WTC11 (cell line): ENCODE measurements around the gene RHBDD1. TPM values are rescaled to one million over a fixed set of nuclear protein-coding genes. Genes with fewer than 3 reads are reported as not detected.

Experiments used
- ATAC-seq: fragments of 200-7000 bp; cut with Tn5 transposase; 2 replicates; pipeline ENCODE4 v1.10.0; 2021; ENCODE audit warnings: mild to moderate bottlenecking, moderate library complexity
- CTCF ChIA-PET: fragments of 300-600 bp; sonication (Branson Sonifier 250); formaldehyde crosslinking; loops from one replicate; lab custom pipeline; 2021; ENCODE audit warnings: antibody characterized with exemption; lab: Charles Lee
- POLR2A ChIA-PET: fragments of 350-600 bp; sonication (Branson Sonifier 250); formaldehyde crosslinking; loops from one replicate; lab custom pipeline; 2021; ENCODE audit warnings: antibody characterized with exemption; lab: Charles Lee
- DNase-seq: peaks from one replicate; pipeline ENCODE4 v3.0.0; 2021; ENCODE audit warnings: low spot score
- H3K27ac Mint-ChIP-seq: 2 replicates; pipeline ENCODE4 v1.8.0; 2021; ENCODE audit warnings: mixed read lengths
- H3K27me3 Mint-ChIP-seq: 2 replicates; pipeline ENCODE4 v1.8.0; 2021; ENCODE audit warnings: low read depth, mild to moderate bottlenecking, moderate library complexity, mixed read lengths
- H3K36me3 Mint-ChIP-seq: 2 replicates; pipeline ENCODE4 v1.8.0; 2021; ENCODE audit warnings: mixed read lengths
- H3K4me1 Mint-ChIP-seq: 2 replicates; pipeline ENCODE4 v1.8.0; 2022; ENCODE audit warnings: mixed read lengths
- H3K4me3 Mint-ChIP-seq: 2 replicates; pipeline ENCODE4 v1.8.0; 2021; ENCODE audit warnings: mild to moderate bottlenecking, moderate library complexity, mixed read lengths
- H3K9me3 Mint-ChIP-seq: 2 replicates; pipeline ENCODE4 v1.8.0; 2021; ENCODE audit warnings: mixed read lengths
- CDX4 ChIP-seq: fragments of 250-450 bp; sonication (Bioruptor Pico); IDR thresholded peaks from 2 replicates; pipeline ENCODE4 v1.9.0; 2021; ENCODE audit warnings: moderate library complexity, mild to moderate bottlenecking, inconsistent platforms, borderline replicate concordance
- E2F4 ChIP-seq: sonication (generic); formaldehyde crosslinking; IDR thresholded peaks from 2 replicates; pipeline ENCODE4 v1.8.1; 2022; ENCODE audit warnings: low read depth, mild to moderate bottlenecking, moderate library complexity, missing genetic modification reagents, borderline replicate concordance
- GTF2I ChIP-seq: fragments of 250-450 bp; sonication (Bioruptor Pico); conservative IDR thresholded peaks from 2 replicates; pipeline ENCODE4 v1.4.0; 2021; ENCODE audit warnings: mild to moderate bottlenecking
- IRF1 ChIP-seq: sonication (generic); formaldehyde crosslinking; IDR thresholded peaks from 2 replicates; pipeline ENCODE4 v1.8.0; 2023; ENCODE audit warnings: missing genetic modification reagents
- MLX ChIP-seq: sonication (generic); formaldehyde crosslinking; IDR thresholded peaks from 2 replicates; pipeline ENCODE4 v1.8.1; 2023; ENCODE audit warnings: mild to moderate bottlenecking, missing genetic modification reagents, moderate library complexity
- NFATC4 ChIP-seq: fragments of 250-450 bp; sonication (Bioruptor Pico); IDR thresholded peaks from 2 replicates; pipeline ENCODE4 v1.9.0; 2021; ENCODE audit warnings: mild to moderate bottlenecking
- NFYB ChIP-seq: sonication (generic); formaldehyde crosslinking; conservative IDR thresholded peaks from 2 replicates; pipeline ENCODE4 v1.8.0; 2022; ENCODE audit warnings: low read depth, missing genetic modification reagents
- PRRX2 ChIP-seq: fragments of 250-450 bp; sonication (Bioruptor Pico); IDR thresholded peaks from 2 replicates; pipeline ENCODE4 v1.8.0; 2021; ENCODE audit warnings: mild to moderate bottlenecking
- SP1 ChIP-seq: sonication (generic); formaldehyde crosslinking; conservative IDR thresholded peaks from 2 replicates; pipeline ENCODE4 v1.8.1; 2022; ENCODE audit warnings: missing genetic modification reagents
- ZNF121 ChIP-seq: sonication (generic); formaldehyde crosslinking; IDR thresholded peaks from 2 replicates; pipeline ENCODE4 v1.8.0; 2023; ENCODE audit warnings: missing genetic modification reagents
- ZNF281 ChIP-seq: sonication (generic); formaldehyde crosslinking; IDR thresholded peaks from 2 replicates; pipeline ENCODE4 v1.8.0; 2023; ENCODE audit warnings: mild to moderate bottlenecking, missing genetic modification reagents
- ZNF512 ChIP-seq: sonication (generic); formaldehyde crosslinking; IDR thresholded peaks from 2 replicates; pipeline ENCODE4 v1.8.1; 2022; ENCODE audit warnings: missing genetic modification reagents, borderline replicate concordance
- total RNA-seq: library from RNA; stranded (reverse); gene quantifications from 3 replicates; pipeline ENCODE4 v1.2.3, GENCODE V29; 2021
- TF ChIP-seq, protein P1 (sequence below): sonication (generic); formaldehyde crosslinking; IDR thresholded peaks from 2 replicates; pipeline ENCODE4 v1.8.1; 2022; ENCODE audit warnings: low read depth, missing genetic modification reagents, borderline replicate concordance
- TF ChIP-seq, protein P2 (sequence below): fragments of 200-600 bp; IDR thresholded peaks from 2 replicates; pipeline ENCODE4 v1.8.0; 2022; ENCODE audit warnings: antibody characterized with exemption

Gene RHBDD1
- total RNA-seq, 1 experiment from 2014 or later, result 25.7 TPM

GRCh38 chr2:226993171-226993570, 157.3 kb downstream of the RHBDD1 start:
- H3K36me3 Mint-ChIP-seq, result peaks cover 2% of the 10 kb centered on the region; the same call in 1 of the 2 replicates

DNA sequence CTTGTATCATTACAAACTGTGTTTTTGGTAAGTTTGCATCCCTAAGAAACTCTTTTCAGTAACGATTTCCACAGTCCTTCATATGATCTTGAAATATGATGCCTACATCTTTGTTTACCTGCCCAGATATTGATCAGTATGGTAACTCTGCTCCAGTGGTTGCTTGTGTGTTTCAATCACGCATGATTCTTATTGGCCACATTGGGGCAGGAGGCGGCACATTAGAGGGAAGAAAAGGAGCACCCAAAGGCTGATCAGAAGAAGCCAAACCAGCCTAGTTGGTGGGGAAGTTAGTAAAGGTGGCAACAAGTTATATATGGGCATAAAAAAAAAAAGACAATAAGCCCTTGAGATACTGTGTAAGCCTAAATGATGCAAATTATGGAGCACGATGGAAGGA, 158.9 kb downstream of the RHBDD1 start:
- DNase-seq, result no peak

More at GRCh38 chr2:226993171-226993570, 157.3 kb downstream of the RHBDD1 start:
- no peaks in the 10 kb centered on the region; the same call in 1 of the 2 replicates for H3K4me1 Mint-ChIP-seq
- no peak overlapping the region for H3K27ac Mint-ChIP-seq
- TF ChIP-seq PRRX2 (CRISPR knock-in tag) (no peak), SP1 (CRISPR knock-in tag) (no peak)
- ChIA-PET CTCF (no interaction called here), POLR2A (no interaction called here)
- ATAC-seq (no peak), DNase-seq (no peak)
- H3K4me3 Mint-ChIP-seq, result no peak overlapping the region
- no peaks in the 10 kb centered on the region for H3K27me3 Mint-ChIP-seq
- H3K9me3 Mint-ChIP-seq, result no peaks in the 10 kb centered on the region

GRCh38 chr2:226995625-226996041, 159.8 kb downstream of the RHBDD1 start:
- Mint-ChIP-seq H3K4me1 (peaks cover 6% of the 10 kb centered on the region), H3K27me3 (no peaks in the 10 kb centered on the region), H3K27ac (no peak overlapping the region), H3K4me3 (no peak overlapping the region), H3K36me3 (peaks cover 17% of the 10 kb centered on the region), H3K9me3 (peaks cover 7% of the 10 kb centered on the region; the same call in 1 of the 2 replicates)
- ChIA-PET POLR2A (no interaction called here), CTCF (no interaction called here)
- no peak for DNase-seq
- ATAC-seq, result no peak
- TF ChIP-seq CDX4 (CRISPR knock-in tag) (no peak), E2F4 (CRISPR knock-in tag) (no peak), IRF1 (CRISPR knock-in tag) (no peak), ZNF121 (CRISPR knock-in tag) (no peak), NFATC4 (CRISPR knock-in tag) (no peak), ZNF281 (CRISPR knock-in tag) (no peak), NFYB (CRISPR knock-in tag) (no peak), ZNF512 (no peak)
- TF ChIP-seq, protein P1, sequence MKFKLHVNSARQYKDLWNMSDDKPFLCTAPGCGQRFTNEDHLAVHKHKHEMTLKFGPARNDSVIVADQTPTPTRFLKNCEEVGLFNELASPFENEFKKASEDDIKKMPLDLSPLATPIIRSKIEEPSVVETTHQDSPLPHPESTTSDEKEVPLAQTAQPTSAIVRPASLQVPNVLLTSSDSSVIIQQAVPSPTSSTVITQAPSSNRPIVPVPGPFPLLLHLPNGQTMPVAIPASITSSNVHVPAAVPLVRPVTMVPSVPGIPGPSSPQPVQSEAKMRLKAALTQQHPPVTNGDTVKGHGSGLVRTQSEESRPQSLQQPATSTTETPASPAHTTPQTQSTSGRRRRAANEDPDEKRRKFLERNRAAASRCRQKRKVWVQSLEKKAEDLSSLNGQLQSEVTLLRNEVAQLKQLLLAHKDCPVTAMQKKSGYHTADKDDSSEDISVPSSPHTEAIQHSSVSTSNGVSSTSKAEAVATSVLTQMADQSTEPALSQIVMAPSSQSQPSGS (CRISPR knock-in tag), result no peak

More for the DNA sequence above, 158.9 kb downstream of the RHBDD1 start:
- Mint-ChIP-seq H3K36me3 (peaks cover 8% of the 10 kb centered on the region), H3K4me3 (no peak overlapping the region), H3K4me1 (peaks cover under 1% of the 10 kb centered on the region), H3K27me3 (no peaks in the 10 kb centered on the region), H3K9me3 (no peaks in the 10 kb centered on the region), H3K27ac (no peak overlapping the region; the same call in 1 of the 2 replicates)
- ChIA-PET POLR2A (no interaction called here), CTCF (interaction anchor here (0.6 kb wide), 1 partner anchor 1330 kb away, joined by 4 read pairs; no protein-coding TSS in a partner anchor)
- ATAC-seq, result peak; percentile 65
- TF ChIP-seq GTF2I (no peak), MLX (CRISPR knock-in tag) (no peak)
- TF ChIP-seq, protein P2, sequence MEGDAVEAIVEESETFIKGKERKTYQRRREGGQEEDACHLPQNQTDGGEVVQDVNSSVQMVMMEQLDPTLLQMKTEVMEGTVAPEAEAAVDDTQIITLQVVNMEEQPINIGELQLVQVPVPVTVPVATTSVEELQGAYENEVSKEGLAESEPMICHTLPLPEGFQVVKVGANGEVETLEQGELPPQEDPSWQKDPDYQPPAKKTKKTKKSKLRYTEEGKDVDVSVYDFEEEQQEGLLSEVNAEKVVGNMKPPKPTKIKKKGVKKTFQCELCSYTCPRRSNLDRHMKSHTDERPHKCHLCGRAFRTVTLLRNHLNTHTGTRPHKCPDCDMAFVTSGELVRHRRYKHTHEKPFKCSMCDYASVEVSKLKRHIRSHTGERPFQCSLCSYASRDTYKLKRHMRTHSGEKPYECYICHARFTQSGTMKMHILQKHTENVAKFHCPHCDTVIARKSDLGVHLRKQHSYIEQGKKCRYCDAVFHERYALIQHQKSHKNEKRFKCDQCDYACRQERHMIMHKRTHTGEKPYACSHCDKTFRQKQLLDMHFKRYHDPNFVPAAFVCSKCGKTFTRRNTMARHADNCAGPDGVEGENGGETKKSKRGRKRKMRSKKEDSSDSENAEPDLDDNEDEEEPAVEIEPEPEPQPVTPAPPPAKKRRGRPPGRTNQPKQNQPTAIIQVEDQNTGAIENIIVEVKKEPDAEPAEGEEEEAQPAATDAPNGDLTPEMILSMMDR, result peak; percentile 24; the same call in 1 of the 2 replicates
- TF ChIP-seq, all 79 proteins: peak for 1
